HCT116 (cell line): Measurements from ENCODE around the gene CLVS2. TPM values are rescaled to one million over a fixed set of nuclear protein-coding genes. Genes with fewer than 3 reads are reported as not detected.

Experiments
- ATAC-seq: fragments of 200-7000 bp; cut with Tn5 transposase; 2 replicates; pipeline ENCODE4 v1.9.1; 2020; ENCODE audit warnings: mild to moderate bottlenecking, moderate library complexity
- BruUV-seq: library from RNA; stranded (reverse); fragments of 400-500 nt; replicated peaks from 2 replicates; lab custom pipeline; 2021; lab: Mats Ljungman, UMichigan
- CTCF ChIA-PET: fragments of 300-600 bp; sonication (Branson Sonifier 250); formaldehyde crosslinking; loops from one replicate; lab custom pipeline; 2021; ENCODE audit warnings: antibody characterized with exemption; lab: Charles Lee
- POLR2A ChIA-PET: fragments of 300-600, 350-600 bp; sonication (Branson Sonifier 250); formaldehyde crosslinking; loops from one replicate; lab custom pipeline; 2021; ENCODE audit warnings: antibody characterized with exemption; lab: Charles Lee
- RAD21 ChIA-PET, 2 experiments: fragments of 300-600 bp; sonication (Branson Sonifier 250); formaldehyde crosslinking; loops; one replicate each; lab custom pipeline; 2023; ENCODE audit warnings: low total read pairs in 2 of 2; ENCODE audit not compliant: uncharacterized antibody in 2 of 2, unreplicated experiment in 2 of 2, low non-redundant PET in 1 of 2; lab: Charles Lee
- DNase-seq: peaks from one replicate; pipeline ENCODE4 v3.0.0-alpha.2; 2010; ENCODE audit warnings: low read depth, low spot score
- H2AFZ ChIP-seq: fragments of 200-600 bp; shearing (Covaris generic), sonication (generic); 2 replicates; pipeline ENCODE4 v1.6.1; 2017; ENCODE audit warnings: low read depth, mixed run types, mixed read lengths, antibody characterized with exemption, low read length; ENCODE audit not compliant: poor library complexity, severe bottlenecking
- H3K27ac ChIP-seq: 2 replicates; pipeline ENCODE4 v1.5.1; 2012; ENCODE audit warnings: low read depth, low read length
- H3K27me3 ChIP-seq: fragments of 200-600 bp; sonication (generic); 2 replicates; pipeline ENCODE4 v1.6.1; 2016; ENCODE audit warnings: mixed run types, low read length, mixed read lengths; ENCODE audit not compliant: insufficient read depth
- H3K36me3 ChIP-seq, 2 experiments: fragments of 200-500 bp in 1 of 2; fragments of 200-600 bp in 1 of 2; sonication (Bioruptor generic) in 1 of 2; sonication (generic) in 1 of 2; 2 replicates each; pipeline versions ENCODE4 v1.5.1 to v1.6.1; 2014 to 2016; ENCODE audit warnings: low read length in 2 of 2, inconsistent platforms in 1 of 2, mixed read lengths in 1 of 2, mixed run types in 1 of 2; ENCODE audit not compliant: insufficient read depth in 2 of 2, control insufficient read depth in 1 of 2
- H3K4me1 ChIP-seq, 2 experiments: fragments of 200-600 bp in 1 of 2; sonication (generic) in 1 of 2; 2 replicates each; pipeline versions ENCODE4 v1.5.1 to v1.6.1; 2012 to 2017; ENCODE audit warnings: low read length in 2 of 2, inconsistent platforms in 1 of 2, mild to moderate bottlenecking in 1 of 2, mixed read lengths in 1 of 2, mixed run types in 1 of 2, moderate library complexity in 1 of 2; ENCODE audit not compliant: insufficient read depth in 2 of 2, control insufficient read depth in 1 of 2
- H3K4me2 ChIP-seq: fragments of 200-600 bp; sonication (generic); 2 replicates; pipeline ENCODE4 v1.6.1; 2017; ENCODE audit warnings: mixed run types, low read length, mixed read lengths
- H3K4me3 ChIP-seq, 2 experiments: fragments of 200-600 bp in 1 of 2; sonication (generic) in 1 of 2; replicated peaks in 1 of 2; 2 replicates each; pipeline ENCODE4 v1.5.1; 2011 to 2016; ENCODE audit warnings: low read length in 2 of 2, control low read depth in 1 of 2, low read depth in 1 of 2, mild to moderate bottlenecking in 1 of 2, mixed read lengths in 1 of 2, mixed run types in 1 of 2
- H3K79me2 ChIP-seq: fragments of 200-600 bp; sonication (generic); 2 replicates; pipeline ENCODE4 v1.6.1; 2017; ENCODE audit warnings: mild to moderate bottlenecking, mixed run types, low read length, moderate library complexity, mixed read lengths; ENCODE audit not compliant: insufficient read depth
- H3K9ac ChIP-seq: fragments of 200-600 bp; sonication (generic); 2 replicates; pipeline ENCODE4 v1.6.1; 2016; ENCODE audit warnings: low read length, mixed read lengths
- H3K9me2 ChIP-seq: fragments of 200-600 bp; sonication (generic), shearing (Covaris generic); 2 replicates; pipeline ENCODE4 v1.6.1; 2017; ENCODE audit warnings: mixed run types, mild to moderate bottlenecking, moderate library complexity; ENCODE audit not compliant: insufficient read depth
- H3K9me3 ChIP-seq, 2 experiments: fragments of 200-500 bp in 1 of 2; fragments of 200-600 bp in 1 of 2; sonication (Bioruptor generic) in 1 of 2; sonication (generic) in 1 of 2; 2 replicates each; pipeline ENCODE4 v1.6.1; 2014 to 2017; ENCODE audit warnings: low read length in 2 of 2, mixed read lengths in 2 of 2, inconsistent platforms in 1 of 2, low read depth in 1 of 2, mild to moderate bottlenecking in 1 of 2, mixed run types in 1 of 2, moderate library complexity in 1 of 2; ENCODE audit not compliant: control insufficient read depth in 1 of 2, insufficient read depth in 1 of 2
- H4K20me1 ChIP-seq: fragments of 200-600 bp; sonication (generic), shearing (Covaris generic); 2 replicates; pipeline ENCODE4 v1.6.1; 2017; ENCODE audit warnings: mixed run types, mild to moderate bottlenecking, moderate library complexity; ENCODE audit not compliant: insufficient read depth
- CBX3 ChIP-seq: IDR thresholded peaks from 2 replicates; pipeline ENCODE4 v1.6.1; 2012; ENCODE audit warnings: low read depth
- CTCF ChIP-seq, 3 experiments: fragments of 200-600 bp in 1 of 3; sonication (generic) in 1 of 3; IDR thresholded peaks in 2 of 3; conservative IDR thresholded peaks in 1 of 3; 2 replicates each; pipeline ENCODE4 v1.5.1; 2012 to 2017; ENCODE audit warnings: low read depth in 2 of 3, low read length in 2 of 3, antibody characterized with exemption in 1 of 3, borderline replicate concordance in 1 of 3, control low read depth in 1 of 3, mild to moderate bottlenecking in 1 of 3, mixed read lengths in 1 of 3, mixed run types in 1 of 3, moderate library complexity in 1 of 3; ENCODE audit not compliant: insufficient read depth in 1 of 3
- FOSL1 ChIP-seq: IDR thresholded peaks from 2 replicates; pipeline ENCODE4 v1.6.1; 2012; ENCODE audit warnings: low read depth
- JUND ChIP-seq: IDR thresholded peaks from 2 replicates; pipeline ENCODE4 v1.6.1; 2012
- MAX ChIP-seq: IDR thresholded peaks from 2 replicates; pipeline ENCODE4 v1.6.1; 2012
- POLR2AphosphoS5 ChIP-seq: IDR thresholded peaks from 2 replicates; pipeline ENCODE4 v1.6.1; 2011; ENCODE audit warnings: mild to moderate bottlenecking, low read depth, low read length, moderate library complexity
- SIN3A ChIP-seq: IDR thresholded peaks from 2 replicates; pipeline ENCODE4 v1.6.1; 2012; ENCODE audit warnings: low read depth
- SRF ChIP-seq: IDR thresholded peaks from 2 replicates; pipeline ENCODE4 v1.6.1; 2012; ENCODE audit warnings: low read depth
- TCF7L2 ChIP-seq: IDR thresholded peaks from 2 replicates; pipeline ENCODE4 v1.7.0; 2011; ENCODE audit warnings: borderline replicate concordance, inconsistent platforms; ENCODE audit not compliant: insufficient read depth, insufficient read length; ENCODE audit errors: extremely low read depth
- ZFX ChIP-seq: fragments of 450-650 bp; IDR thresholded peaks from 2 replicates; pipeline ENCODE4 v1.6.1; 2017
- ZNF274 ChIP-seq: fragments of 200-500 bp; sonication (Bioruptor generic); IDR thresholded peaks from 2 replicates; pipeline ENCODE4 v1.6.1; 2014; ENCODE audit warnings: mild to moderate bottlenecking, low read depth, low read length, inconsistent platforms
- intact Hi-C: fragments of 100-400 bp; cut with micrococcal nuclease; formaldehyde crosslinking; loops from 2 replicates; pipeline ENCODE4 v1.10.0; 2022
- total RNA-seq: library from RNA; stranded (reverse); gene quantifications from one replicate; pipeline ENCODE4 v1.2.1, GENCODE V29; 2021; ENCODE audit not compliant: unreplicated experiment

Gene CLVS2
- total RNA-seq, 1 experiment from 2014 or later: not detected

- DNase-seq (no peak), ATAC-seq (no peak)
- H3K4me1 ChIP-seq: no peaks in the 10 kb centered on the region
- TF ChIP-seq ZNF274 (no peak), JUND (no peak), ZFX (no peak), FOSL1 (no peak), POLR2AphosphoS5 (no peak), CTCF (IDR thresholded peaks at IDR 0.05 in 2 of 3, conservative IDR thresholded peaks at IDR 0.05 in 1 of 3; ENCODE audit: borderline replicate concordance in 1 of 3, insufficient read depth in 1 of 3, low read depth in 2 of 3, low read length in 2 of 3) (no peak), CBX3 (no peak), SRF (no peak), MAX (no peak), TCF7L2 (no peak), SIN3A (no peak)
- H3K4me3 ChIP-seq: no peak overlapping the region
- H3K4me2 ChIP-seq: no peak overlapping the region
- no peaks in the 10 kb centered on the region for H4K20me1 ChIP-seq
- no peaks in the 10 kb centered on the region for H3K79me2 ChIP-seq
- intact Hi-C loops: no loop called here
- no peak overlapping the region for H3K27ac ChIP-seq
- no TSS peak for BruUV-seq
- H2AFZ ChIP-seq: no peak overlapping the region
- peaks cover 54% of the 10 kb centered on the region for H3K27me3 ChIP-seq
- no peaks in the 10 kb centered on the region for H3K9me3 ChIP-seq
- RAD21 ChIA-PET: no interaction called here
- POLR2A ChIA-PET: no interaction called here
- no peak overlapping the region for H3K9ac ChIP-seq
- no peaks in the 10 kb centered on the region for H3K36me3 ChIP-seq
- no peaks in the 10 kb centered on the region for H3K9me2 ChIP-seq
- CTCF ChIA-PET: no interaction called here
Observed at GRCh38 chr6:122977180-122977579, 18.9 kb upstream of the CLVS2 start.
